Gastrocnemius medialis (tissue), 4 donors: ENCODE data around the gene ANKMY1.

Experiments used
- POLR2A ChIP-seq, 2 donors: fragments of 450-650 bp; IDR thresholded peaks; one replicate each; pipeline ENCODE4 v1.6.1; 2017; ENCODE audit warnings: antibody characterized with exemption in 2 of 2, mild to moderate bottlenecking in 2 of 2, moderate library complexity in 2 of 2
- TF ChIP-seq, protein P1 (sequence below), 5 experiments: fragments of 450-650 bp in 3 of 5; fragments of 200-600 bp in 2 of 5; sonication (generic) in 2 of 5; IDR thresholded peaks in 4 of 5; conservative IDR thresholded peaks in 1 of 5; 1 replicate in 4 of 5; 2 replicates in 1 of 5; pipeline ENCODE4 v1.5.1; 2016 to 2019; ENCODE audit warnings: antibody characterized with exemption in 5 of 5, mild to moderate bottlenecking in 3 of 5, moderate library complexity in 3 of 5

DNA sequence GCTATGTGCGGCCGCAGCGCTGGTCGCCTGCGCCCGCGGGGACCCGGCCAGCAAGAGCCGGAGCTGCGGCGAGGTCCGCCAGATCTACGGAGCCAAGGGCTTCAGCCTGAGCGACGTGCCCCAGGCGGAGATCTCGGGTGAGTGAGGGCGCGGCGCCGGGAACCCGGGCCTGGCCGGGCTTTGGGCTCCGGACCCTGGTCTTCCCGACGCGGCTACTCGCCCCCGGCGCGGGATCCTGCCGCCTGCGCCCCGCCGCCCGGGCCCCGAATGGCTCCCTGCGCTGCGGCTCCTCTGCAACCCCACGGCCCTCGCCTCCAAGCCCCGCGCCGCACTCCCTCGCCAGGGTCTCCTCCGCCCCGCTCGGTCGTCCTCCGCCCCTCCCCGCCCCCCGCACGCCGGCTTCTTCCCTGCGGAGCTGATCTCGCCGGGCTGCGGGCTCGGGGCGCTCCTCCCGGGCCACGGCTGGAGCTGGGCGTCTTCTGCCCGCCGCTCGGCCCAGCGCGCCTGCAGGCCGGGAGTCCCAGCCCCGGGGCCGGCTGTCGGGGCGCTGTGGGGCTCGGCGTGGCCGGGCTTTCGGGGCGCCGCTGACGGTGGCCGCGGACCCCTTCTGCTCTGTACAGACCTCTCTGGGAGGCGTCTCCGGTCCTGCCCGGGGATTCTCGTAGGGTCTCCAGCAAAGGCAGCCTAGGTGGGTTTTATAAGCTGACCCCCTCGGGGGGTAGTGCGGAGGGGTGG is 121.7 kb downstream of the ANKMY1 start:
- TF ChIP-seq, protein P1, sequence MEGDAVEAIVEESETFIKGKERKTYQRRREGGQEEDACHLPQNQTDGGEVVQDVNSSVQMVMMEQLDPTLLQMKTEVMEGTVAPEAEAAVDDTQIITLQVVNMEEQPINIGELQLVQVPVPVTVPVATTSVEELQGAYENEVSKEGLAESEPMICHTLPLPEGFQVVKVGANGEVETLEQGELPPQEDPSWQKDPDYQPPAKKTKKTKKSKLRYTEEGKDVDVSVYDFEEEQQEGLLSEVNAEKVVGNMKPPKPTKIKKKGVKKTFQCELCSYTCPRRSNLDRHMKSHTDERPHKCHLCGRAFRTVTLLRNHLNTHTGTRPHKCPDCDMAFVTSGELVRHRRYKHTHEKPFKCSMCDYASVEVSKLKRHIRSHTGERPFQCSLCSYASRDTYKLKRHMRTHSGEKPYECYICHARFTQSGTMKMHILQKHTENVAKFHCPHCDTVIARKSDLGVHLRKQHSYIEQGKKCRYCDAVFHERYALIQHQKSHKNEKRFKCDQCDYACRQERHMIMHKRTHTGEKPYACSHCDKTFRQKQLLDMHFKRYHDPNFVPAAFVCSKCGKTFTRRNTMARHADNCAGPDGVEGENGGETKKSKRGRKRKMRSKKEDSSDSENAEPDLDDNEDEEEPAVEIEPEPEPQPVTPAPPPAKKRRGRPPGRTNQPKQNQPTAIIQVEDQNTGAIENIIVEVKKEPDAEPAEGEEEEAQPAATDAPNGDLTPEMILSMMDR (IDR thresholded peaks at IDR 0.05 in 4 of 5, conservative IDR thresholded peaks at IDR 0.05 in 1 of 5), result no peak
- TF ChIP-seq POLR2A (IDR thresholded peaks at IDR 0.05), result no peak
